ENCODE data around the gene CEL.

- TF ChIP-seq, protein P1, sequence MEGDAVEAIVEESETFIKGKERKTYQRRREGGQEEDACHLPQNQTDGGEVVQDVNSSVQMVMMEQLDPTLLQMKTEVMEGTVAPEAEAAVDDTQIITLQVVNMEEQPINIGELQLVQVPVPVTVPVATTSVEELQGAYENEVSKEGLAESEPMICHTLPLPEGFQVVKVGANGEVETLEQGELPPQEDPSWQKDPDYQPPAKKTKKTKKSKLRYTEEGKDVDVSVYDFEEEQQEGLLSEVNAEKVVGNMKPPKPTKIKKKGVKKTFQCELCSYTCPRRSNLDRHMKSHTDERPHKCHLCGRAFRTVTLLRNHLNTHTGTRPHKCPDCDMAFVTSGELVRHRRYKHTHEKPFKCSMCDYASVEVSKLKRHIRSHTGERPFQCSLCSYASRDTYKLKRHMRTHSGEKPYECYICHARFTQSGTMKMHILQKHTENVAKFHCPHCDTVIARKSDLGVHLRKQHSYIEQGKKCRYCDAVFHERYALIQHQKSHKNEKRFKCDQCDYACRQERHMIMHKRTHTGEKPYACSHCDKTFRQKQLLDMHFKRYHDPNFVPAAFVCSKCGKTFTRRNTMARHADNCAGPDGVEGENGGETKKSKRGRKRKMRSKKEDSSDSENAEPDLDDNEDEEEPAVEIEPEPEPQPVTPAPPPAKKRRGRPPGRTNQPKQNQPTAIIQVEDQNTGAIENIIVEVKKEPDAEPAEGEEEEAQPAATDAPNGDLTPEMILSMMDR (IDR thresholded peaks at IDR 0.05) = no peak
- no peak for TF ChIP-seq POLR2A (IDR thresholded peaks at IDR 0.05)
Measured at GRCh38 chr9:133105461-133105770, 43.6 kb downstream of the CEL start.

Measured in lower leg skin (tissue), 3 donors.